SJSA1 (cell line): ENCODE results near the gene MTA1. TPM values are rescaled to one million over a fixed set of nuclear protein-coding genes. Genes with fewer than 3 reads are reported as not detected.
A peak's percentile ranks its signal among the peaks of the same experiment; 100 is the strongest.

Experiments used
- DNase-seq, 2 experiments: peaks; one replicate each; pipeline ENCODE4 v3.0.0-alpha.2; 2015 to 2020; ENCODE audit warnings: low spot score in 2 of 2, low read depth in 1 of 2
- H3K27ac ChIP-seq: fragments of 250-450 bp; sonication (Bioruptor Pico); 2 replicates; pipeline ENCODE4 v1.5.1; 2020; ENCODE audit warnings: mild to moderate bottlenecking, moderate library complexity
- H3K27me3 ChIP-seq: fragments of 250-450 bp; sonication (Bioruptor Pico); replicated peaks from 2 replicates; pipeline ENCODE4 v1.5.1; 2020; ENCODE audit warnings: mild to moderate bottlenecking, moderate library complexity
- H3K36me3 ChIP-seq: fragments of 250-450 bp; sonication (Bioruptor Pico); 2 replicates; pipeline ENCODE4 v1.5.1; 2020; ENCODE audit warnings: mild to moderate bottlenecking
- H3K4me1 ChIP-seq: fragments of 250-450 bp; sonication (Bioruptor Pico); replicated peaks from 2 replicates; pipeline ENCODE4 v1.6.1; 2021; ENCODE audit warnings: mild to moderate bottlenecking
- H3K4me3 ChIP-seq: fragments of 250-450 bp; sonication (Bioruptor Pico); 2 replicates; pipeline ENCODE4 v1.5.1; 2020; ENCODE audit warnings: mild to moderate bottlenecking
- H3K9me3 ChIP-seq: fragments of 250-450 bp; sonication (Bioruptor Pico); replicated peaks from 2 replicates; pipeline ENCODE4 v1.5.1; 2020; ENCODE audit warnings: mild to moderate bottlenecking
- total RNA-seq: library from RNA; depleted of rRNA; stranded (reverse); fragments of >200 nt; shearing (Covaris generic); gene quantifications from 2 replicates; pipeline ENCODE4 v1.2.3, GENCODE V29; 2014

Gene MTA1
- total RNA-seq, 1 experiment from 2014 or later: 29.0 TPM

- Histone ChIP-seq H3K27ac (no peak overlapping the region), H3K4me1 (peaks cover 9% of the 10 kb centered on the region), H3K9me3 (no peaks in the 10 kb centered on the region), H3K27me3 (no peaks in the 10 kb centered on the region), H3K4me3 (no peak overlapping the region), H3K36me3 (no peaks in the 10 kb centered on the region)
- DNase-seq: no peak
These were observed 11.0 kb upstream of the MTA1 start for GRCh38 chr14:105408592-105408991.

GRCh38 chr14:105409364-105409763 lies 10.3 kb upstream of the MTA1 start:
- DNase-seq: no peak
- Histone ChIP-seq H3K4me1 (peaks cover 9% of the 10 kb centered on the region), H3K9me3 (no peaks in the 10 kb centered on the region), H3K27ac (no peak overlapping the region), H3K27me3 (no peaks in the 10 kb centered on the region), H3K4me3 (no peak overlapping the region), H3K36me3 (no peaks in the 10 kb centered on the region)

- no peak for DNase-seq
- Histone ChIP-seq H3K4me1 (peaks cover 12% of the 10 kb centered on the region), H3K9me3 (no peaks in the 10 kb centered on the region), H3K27me3 (no peaks in the 10 kb centered on the region), H3K27ac (no peak overlapping the region), H3K4me3 (no peak overlapping the region), H3K36me3 (no peaks in the 10 kb centered on the region)
These were observed 9.0 kb upstream of the MTA1 start for GRCh38 chr14:105410642-105411016.

GRCh38 chr14:105411017-105411941 lies 8.3 kb upstream of the MTA1 start:
- H3K27ac ChIP-seq: no peak overlapping the region
- H3K9me3 ChIP-seq: no peaks in the 10 kb centered on the region
- peaks cover 12% of the 10 kb centered on the region for H3K4me1 ChIP-seq
- H3K27me3 ChIP-seq: no peaks in the 10 kb centered on the region
- peak in 1 of 2 experiments; percentile 43 for DNase-seq
- H3K36me3 ChIP-seq: no peaks in the 10 kb centered on the region
- H3K4me3 ChIP-seq: peak overlapping the region; percentile 31

- DNase-seq: no peak
- H3K4me3 ChIP-seq: no peak overlapping the region
These were observed 7.4 kb upstream of the MTA1 start for GRCh38 chr14:105411985-105412770.

GRCh38 chr14:105412771-105413543 lies 6.7 kb upstream of the MTA1 start:
- H3K4me1 ChIP-seq: peaks cover 12% of the 10 kb centered on the region
- H3K27ac ChIP-seq: no peak overlapping the region
- no peaks in the 10 kb centered on the region for H3K36me3 ChIP-seq
- H3K27me3 ChIP-seq: no peaks in the 10 kb centered on the region
- no peak overlapping the region for H3K4me3 ChIP-seq
- H3K9me3 ChIP-seq: no peaks in the 10 kb centered on the region
- no peak for DNase-seq

More at GRCh38 chr14:105411985-105412770, 7.4 kb upstream of the MTA1 start:
- Histone ChIP-seq H3K36me3 (no peaks in the 10 kb centered on the region), H3K9me3 (no peaks in the 10 kb centered on the region), H3K27me3 (no peaks in the 10 kb centered on the region), H3K27ac (no peak overlapping the region), H3K4me1 (peaks cover 12% of the 10 kb centered on the region)

GRCh38 chr14:105413544-105413886 lies 6.1 kb upstream of the MTA1 start:
- no peak for DNase-seq
- Histone ChIP-seq H3K36me3 (no peaks in the 10 kb centered on the region), H3K27ac (no peak overlapping the region), H3K9me3 (no peaks in the 10 kb centered on the region), H3K4me3 (no peak overlapping the region), H3K27me3 (no peaks in the 10 kb centered on the region), H3K4me1 (peaks cover 12% of the 10 kb centered on the region)

- Histone ChIP-seq H3K9me3 (no peaks in the 10 kb centered on the region), H3K27me3 (no peaks in the 10 kb centered on the region), H3K27ac (no peak overlapping the region), H3K36me3 (no peaks in the 10 kb centered on the region; the same call in 1 of the 2 replicates), H3K4me3 (peak overlapping the region; percentile 41), H3K4me1 (peaks cover 20% of the 10 kb centered on the region)
- DNase-seq: peak in 1 of 2 experiments; percentile 24
These were observed 4.9 kb upstream of the MTA1 start for GRCh38 chr14:105414456-105415371.

- Histone ChIP-seq H3K4me3 (no peak overlapping the region; the same call in 1 of the 2 replicates), H3K27ac (no peak overlapping the region)
These were observed 3.9 kb upstream of the MTA1 start for GRCh38 chr14:105415481-105416428.

GRCh38 chr14:105416671-105417070 lies 3.0 kb upstream of the MTA1 start:
- Histone ChIP-seq H3K9me3 (no peaks in the 10 kb centered on the region), H3K27me3 (no peaks in the 10 kb centered on the region), H3K36me3 (peaks cover 11% of the 10 kb centered on the region; the same call in 1 of the 2 replicates), H3K4me1 (peaks cover 26% of the 10 kb centered on the region), H3K27ac (no peak overlapping the region), H3K4me3 (no peak overlapping the region)
- no peak for DNase-seq

More at GRCh38 chr14:105415481-105416428, 3.9 kb upstream of the MTA1 start:
- Histone ChIP-seq H3K36me3 (peaks cover 5% of the 10 kb centered on the region; the same call in 1 of the 2 replicates), H3K9me3 (no peaks in the 10 kb centered on the region), H3K27me3 (no peaks in the 10 kb centered on the region), H3K4me1 (peaks cover 24% of the 10 kb centered on the region)
- DNase-seq: no peak

- no peak overlapping the region for H3K27ac ChIP-seq
- peaks cover 16% of the 10 kb centered on the region; the same call in 1 of the 2 replicates for H3K36me3 ChIP-seq
- H3K9me3 ChIP-seq: no peaks in the 10 kb centered on the region
- H3K4me3 ChIP-seq: no peak overlapping the region
- no peak for DNase-seq
- no peaks in the 10 kb centered on the region for H3K27me3 ChIP-seq
- H3K4me1 ChIP-seq: peaks cover 25% of the 10 kb centered on the region
These were observed 1.9 kb upstream of the MTA1 start for GRCh38 chr14:105417690-105418121.
